ENCODE measurements around the gene ADGRD2. TPM values are rescaled to one million over a fixed set of nuclear protein-coding genes. Genes with fewer than 3 reads are reported as not detected.

The ADGRD2 gene
- total RNA-seq, 1 donor from 2014 or later = 0.78 TPM

GRCh38 chr9:124512806-124513204, 62.6 kb downstream of the ADGRD2 start:
- no peaks in the 10 kb centered on the region for H3K36me3 Mint-ChIP-seq
- no peak for DNase-seq (ENCODE audit: low spot score in 2 of 2, unreplicated experiment in 2 of 2)

GRCh38 chr9:124513376-124513994, 63.2 kb downstream of the ADGRD2 start:
- DNase-seq (ENCODE audit: low spot score in 2 of 2, unreplicated experiment in 2 of 2) = no peak
- Mint-ChIP-seq H3K27ac (peak overlapping the region; percentile 33), H3K4me1 (peaks cover 24% of the 10 kb centered on the region), H3K4me3 (no peak overlapping the region), H3K36me3 (no peaks in the 10 kb centered on the region), H3K9me3 (no peaks in the 10 kb centered on the region), H3K27me3 (ENCODE audit: low read depth) (no peaks in the 10 kb centered on the region)
- no peak for TF ChIP-seq CTCF (IDR thresholded peaks at IDR 0.05; ENCODE audit: unreplicated experiment)

More at GRCh38 chr9:124512806-124513204, 62.6 kb downstream of the ADGRD2 start:
- Mint-ChIP-seq H3K27ac (no peak overlapping the region), H3K27me3 (ENCODE audit: low read depth) (no peaks in the 10 kb centered on the region), H3K9me3 (no peaks in the 10 kb centered on the region), H3K4me3 (no peak overlapping the region), H3K4me1 (peaks cover 24% of the 10 kb centered on the region)
- no peak for TF ChIP-seq CTCF (IDR thresholded peaks at IDR 0.05; ENCODE audit: unreplicated experiment)

- no peaks in the 10 kb centered on the region for H3K36me3 Mint-ChIP-seq
- DNase-seq (ENCODE audit: low spot score in 2 of 2, unreplicated experiment in 2 of 2) = no peak
- H3K27me3 Mint-ChIP-seq (ENCODE audit: low read depth) = no peaks in the 10 kb centered on the region
- H3K4me1 Mint-ChIP-seq = peaks cover 24% of the 10 kb centered on the region
- H3K27ac Mint-ChIP-seq = no peak overlapping the region
- TF ChIP-seq CTCF (IDR thresholded peaks at IDR 0.05; ENCODE audit: unreplicated experiment) = no peak
- H3K4me3 Mint-ChIP-seq = no peak overlapping the region
- no peaks in the 10 kb centered on the region for H3K9me3 Mint-ChIP-seq
Measured at GRCh38 chr9:124514125-124514524, 63.9 kb downstream of the ADGRD2 start.

GRCh38 chr9:124514874-124515273, 64.6 kb downstream of the ADGRD2 start:
- Mint-ChIP-seq H3K27ac (no peak overlapping the region), H3K9me3 (no peaks in the 10 kb centered on the region), H3K27me3 (ENCODE audit: low read depth) (no peaks in the 10 kb centered on the region), H3K4me3 (no peak overlapping the region), H3K4me1 (peaks cover 24% of the 10 kb centered on the region), H3K36me3 (peaks cover under 1% of the 10 kb centered on the region)
- no peak for TF ChIP-seq CTCF (IDR thresholded peaks at IDR 0.05; ENCODE audit: unreplicated experiment)
- DNase-seq (ENCODE audit: low spot score in 2 of 2, unreplicated experiment in 2 of 2) = no peak

GRCh38 chr9:124517600-124517999, 67.3 kb downstream of the ADGRD2 start:
- Mint-ChIP-seq H3K36me3 (peaks cover 9% of the 10 kb centered on the region), H3K4me1 (peaks cover 21% of the 10 kb centered on the region), H3K9me3 (no peaks in the 10 kb centered on the region), H3K27me3 (ENCODE audit: low read depth) (no peaks in the 10 kb centered on the region), H3K4me3 (no peak overlapping the region), H3K27ac (no peak overlapping the region)
- DNase-seq (ENCODE audit: low spot score in 2 of 2, unreplicated experiment in 2 of 2) = no peak
- no peak for TF ChIP-seq CTCF (IDR thresholded peaks at IDR 0.05; ENCODE audit: unreplicated experiment)

All from mesothelial cell of epicardium (in vitro differentiated cells).